Keratinocyte (primary cell): ENCODE measurements around the gene TRIM45. TPM values are rescaled to one million over a fixed set of nuclear protein-coding genes. Genes with fewer than 3 reads are reported as not detected.

Experiments
- DNase-seq: peaks from one replicate; pipeline ENCODE4 v3.0.0-alpha.2; 2011; ENCODE audit warnings: low read depth, missing footprints, low spot score
- FAIRE-seq: peaks from 2 replicates; lab custom pipeline; 2011; peaks lifted over from hg19 to GRCh38; lab: Jason Lieb, UNC
- H2AFZ ChIP-seq: 2 replicates; pipeline ENCODE4 v1.6.0; 2012; ENCODE audit warnings: low read length, control low read depth, inconsistent platforms; ENCODE audit not compliant: control insufficient read depth
- H3K27ac ChIP-seq: 2 replicates; pipeline ENCODE4 v1.5.1; 2011; ENCODE audit warnings: low read length; ENCODE audit not compliant: control insufficient read depth, insufficient read depth
- H3K27me3 ChIP-seq: 3 replicates; pipeline ENCODE4 v1.6.0; 2011; ENCODE audit warnings: low read length; ENCODE audit not compliant: control insufficient read depth, insufficient read depth; ENCODE audit errors: extremely low read depth
- H3K36me3 ChIP-seq, 2 experiments: 2 replicates in 1 of 2; 3 replicates in 1 of 2; pipeline ENCODE4 v1.5.1; 2011; ENCODE audit warnings: low read length in 2 of 2, mild to moderate bottlenecking in 1 of 2; ENCODE audit not compliant: control insufficient read depth in 2 of 2, insufficient read depth in 2 of 2; ENCODE audit errors: extremely low read depth in 1 of 2
- H3K4me1 ChIP-seq: 3 replicates; pipeline ENCODE4 v1.5.1; 2011; ENCODE audit warnings: low read length; ENCODE audit not compliant: control insufficient read depth, insufficient read depth; ENCODE audit errors: extremely low read depth
- H3K4me2 ChIP-seq: 3 replicates; pipeline ENCODE4 v1.6.0; 2011; ENCODE audit warnings: low read depth, low read length; ENCODE audit not compliant: control insufficient read depth, insufficient read depth; ENCODE audit errors: extremely low read depth
- H3K4me3 ChIP-seq, 3 experiments: fragments of 200-600 bp in 1 of 3; sonication (generic) in 1 of 3; 2 replicates in 2 of 3; 3 replicates in 1 of 3; pipeline ENCODE4 v1.5.1; 2011 to 2016; ENCODE audit warnings: low read length in 3 of 3, mild to moderate bottlenecking in 3 of 3, control low read depth in 2 of 3, inconsistent platforms in 1 of 3, low read depth in 1 of 3, mixed read lengths in 1 of 3, mixed run types in 1 of 3, moderate library complexity in 1 of 3; ENCODE audit not compliant: control insufficient read depth in 2 of 3, insufficient read depth in 2 of 3; ENCODE audit errors: extremely low read depth in 1 of 3
- H3K79me2 ChIP-seq: 2 replicates; pipeline ENCODE4 v1.6.0; 2012; ENCODE audit warnings: low read length; ENCODE audit not compliant: control insufficient read depth, insufficient read depth
- H3K9ac ChIP-seq: 3 replicates; pipeline ENCODE4 v1.6.0; 2011; ENCODE audit warnings: low read length; ENCODE audit not compliant: control insufficient read depth, insufficient read depth; ENCODE audit errors: extremely low read depth
- H3K9me1 ChIP-seq: 3 replicates; pipeline ENCODE4 v1.6.0; 2011; ENCODE audit warnings: low read length; ENCODE audit not compliant: control insufficient read depth, insufficient read depth; ENCODE audit errors: extremely low read depth
- H3K9me3 ChIP-seq: 2 replicates; pipeline ENCODE4 v1.5.1; 2012; ENCODE audit warnings: low read depth, low read length; ENCODE audit not compliant: control insufficient read depth
- H4K20me1 ChIP-seq: 3 replicates; pipeline ENCODE4 v1.6.0; 2011; ENCODE audit warnings: low read length; ENCODE audit not compliant: control insufficient read depth, insufficient read depth; ENCODE audit errors: extremely low read depth
- EZH2 ChIP-seq: IDR thresholded peaks from one replicate; pipeline ENCODE4 v1.6.1; 2012; ENCODE audit warnings: inconsistent platforms, mild to moderate bottlenecking, low read length, moderate library complexity
- dilution Hi-C: fragments of 300-500 bp; cut with MboI; formaldehyde crosslinking; loops from one replicate; pipeline ENCODE4 v1.7.0; 2020; ENCODE audit warnings: low sequenced_read_pairs; ENCODE audit not compliant: extremely low pct_ligation_motif_present
- polyA plus RNA-seq, 5 experiments: library from polyadenylated mRNA; depleted of rRNA in 3 of 5; stranded (reverse) in 3 of 5; stranded (forward) in 1 of 5; unstranded in 1 of 5; fragments of >200 nt; gene quantifications; 1 replicate in 1 of 5; 2 replicates in 3 of 5; 3 replicates in 1 of 5; pipeline versions ENCODE4 v1.2.1 to v1.2.3, GENCODE V29; 2011 to 2012; ENCODE audit warnings: missing spikeins in 2 of 5, low read depth in 1 of 5, low replicate concordance in 1 of 5
- TF ChIP-seq, protein P1 (sequence below), 3 experiments: IDR thresholded peaks in 1 of 3; conservative IDR thresholded peaks in 1 of 3; optimal IDR thresholded peaks in 1 of 3; 2 replicates in 2 of 3; 3 replicates in 1 of 3; pipeline versions ENCODE3 to v1.5.1; 2011; ENCODE audit warnings: low read length in 3 of 3, mild to moderate bottlenecking in 3 of 3, moderate library complexity in 2 of 3, control low read depth in 1 of 3, inconsistent platforms in 1 of 3; ENCODE audit not compliant: insufficient read depth in 2 of 3; ENCODE audit errors: extremely low read depth in 1 of 3

Gene TRIM45
- polyA plus RNA-seq, 1 donor (not counting 4 experiments of a cell fraction or from before 2014, with no cell fraction given): 2.7 TPM

DNA sequence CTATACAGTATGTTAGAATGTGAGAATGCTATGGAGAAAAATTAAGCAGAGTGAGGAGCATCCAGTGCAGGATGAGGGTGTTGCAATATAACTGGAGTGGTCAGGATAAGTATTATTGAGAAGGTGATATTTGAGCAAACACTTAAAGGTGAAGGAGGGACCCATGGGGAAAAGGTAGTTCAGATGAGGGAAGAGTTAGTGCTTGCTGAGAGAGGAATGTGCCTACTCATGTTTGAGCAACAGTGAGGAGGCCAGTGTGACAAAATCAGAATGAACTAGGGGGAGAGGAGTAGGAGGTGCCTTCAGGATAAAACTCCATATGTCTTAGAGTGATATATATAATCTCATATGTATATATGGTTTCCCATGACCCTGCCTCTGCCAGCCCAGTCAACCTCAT, 6.2 kb upstream of the TRIM45 start:
- no peak overlapping the region for H3K9ac ChIP-seq
- TF ChIP-seq, protein P1, sequence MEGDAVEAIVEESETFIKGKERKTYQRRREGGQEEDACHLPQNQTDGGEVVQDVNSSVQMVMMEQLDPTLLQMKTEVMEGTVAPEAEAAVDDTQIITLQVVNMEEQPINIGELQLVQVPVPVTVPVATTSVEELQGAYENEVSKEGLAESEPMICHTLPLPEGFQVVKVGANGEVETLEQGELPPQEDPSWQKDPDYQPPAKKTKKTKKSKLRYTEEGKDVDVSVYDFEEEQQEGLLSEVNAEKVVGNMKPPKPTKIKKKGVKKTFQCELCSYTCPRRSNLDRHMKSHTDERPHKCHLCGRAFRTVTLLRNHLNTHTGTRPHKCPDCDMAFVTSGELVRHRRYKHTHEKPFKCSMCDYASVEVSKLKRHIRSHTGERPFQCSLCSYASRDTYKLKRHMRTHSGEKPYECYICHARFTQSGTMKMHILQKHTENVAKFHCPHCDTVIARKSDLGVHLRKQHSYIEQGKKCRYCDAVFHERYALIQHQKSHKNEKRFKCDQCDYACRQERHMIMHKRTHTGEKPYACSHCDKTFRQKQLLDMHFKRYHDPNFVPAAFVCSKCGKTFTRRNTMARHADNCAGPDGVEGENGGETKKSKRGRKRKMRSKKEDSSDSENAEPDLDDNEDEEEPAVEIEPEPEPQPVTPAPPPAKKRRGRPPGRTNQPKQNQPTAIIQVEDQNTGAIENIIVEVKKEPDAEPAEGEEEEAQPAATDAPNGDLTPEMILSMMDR (optimal IDR thresholded peaks at IDR 0.05 in 1 of 3, IDR thresholded peaks at IDR 0.05 in 1 of 3, conservative IDR thresholded peaks at IDR 0.05 in 1 of 3; ENCODE audit: extremely low read depth in 1 of 3, insufficient read depth in 2 of 3, low read length in 3 of 3): no peak
- TF ChIP-seq EZH2: no peak
- dilution Hi-C loops: no loop called here
- no peak overlapping the region for H2AFZ ChIP-seq
- no peaks in the 10 kb centered on the region for H4K20me1 ChIP-seq
- H3K4me3 ChIP-seq: no peak overlapping the region
- no peaks in the 10 kb centered on the region for H3K36me3 ChIP-seq
- peaks cover 12% of the 10 kb centered on the region for H3K27me3 ChIP-seq
- H3K4me1 ChIP-seq: no peaks in the 10 kb centered on the region
- no peaks in the 10 kb centered on the region for H3K79me2 ChIP-seq
- no peaks in the 10 kb centered on the region for H3K9me1 ChIP-seq
- FAIRE-seq (no peak), DNase-seq (no peak)
- no peak overlapping the region for H3K27ac ChIP-seq
- H3K4me2 ChIP-seq: no peak overlapping the region
- H3K9me3 ChIP-seq: no peaks in the 10 kb centered on the region

DNA sequence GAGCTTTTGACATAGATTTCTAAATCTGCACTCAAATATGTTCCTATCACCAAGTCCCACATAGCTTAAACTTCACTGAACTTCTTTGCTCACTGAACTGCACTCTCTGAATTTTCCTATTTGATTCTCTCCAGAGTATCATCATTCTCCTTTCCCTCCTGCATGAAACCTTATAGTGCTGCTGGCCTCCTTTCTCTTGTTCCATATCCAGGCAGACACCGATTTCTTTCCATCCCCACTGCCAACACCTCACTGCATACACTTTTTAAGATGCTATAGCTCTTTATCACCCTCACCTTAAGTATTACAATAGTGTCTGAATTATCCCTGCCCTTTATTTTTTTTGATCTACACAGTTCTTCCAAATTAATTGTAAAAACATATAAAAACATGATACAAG, 3.1 kb upstream of the TRIM45 start:
- dilution Hi-C loops: no loop called here
- Histone ChIP-seq H4K20me1 (no peaks in the 10 kb centered on the region), H3K4me3 (no peak overlapping the region), H3K79me2 (no peaks in the 10 kb centered on the region), H3K4me1 (peaks cover 12% of the 10 kb centered on the region), H3K9me1 (peaks cover 2% of the 10 kb centered on the region), H3K9me3 (no peaks in the 10 kb centered on the region), H3K9ac (no peak overlapping the region), H2AFZ (no peak overlapping the region), H3K4me2 (no peak overlapping the region), H3K27me3 (peaks cover 12% of the 10 kb centered on the region), H3K36me3 (no peaks in the 10 kb centered on the region), H3K27ac (no peak overlapping the region)
- FAIRE-seq (no peak), DNase-seq (no peak)
- TF ChIP-seq EZH2: no peak
- TF ChIP-seq, protein P1 (optimal IDR thresholded peaks at IDR 0.05 in 1 of 3, IDR thresholded peaks at IDR 0.05 in 1 of 3, conservative IDR thresholded peaks at IDR 0.05 in 1 of 3; ENCODE audit: extremely low read depth in 1 of 3, insufficient read depth in 2 of 3, low read length in 3 of 3): no peak
